CD4-positive, alpha-beta T cell treated with Interferon gamma for 1 hour (primary cell): ENCODE results near the gene DHX9.

ENCODE experiments used
- DNase-seq: peaks from one replicate; pipeline ENCODE4 v3.0.0-alpha.2; 2020

DHX9 gene

DNA sequence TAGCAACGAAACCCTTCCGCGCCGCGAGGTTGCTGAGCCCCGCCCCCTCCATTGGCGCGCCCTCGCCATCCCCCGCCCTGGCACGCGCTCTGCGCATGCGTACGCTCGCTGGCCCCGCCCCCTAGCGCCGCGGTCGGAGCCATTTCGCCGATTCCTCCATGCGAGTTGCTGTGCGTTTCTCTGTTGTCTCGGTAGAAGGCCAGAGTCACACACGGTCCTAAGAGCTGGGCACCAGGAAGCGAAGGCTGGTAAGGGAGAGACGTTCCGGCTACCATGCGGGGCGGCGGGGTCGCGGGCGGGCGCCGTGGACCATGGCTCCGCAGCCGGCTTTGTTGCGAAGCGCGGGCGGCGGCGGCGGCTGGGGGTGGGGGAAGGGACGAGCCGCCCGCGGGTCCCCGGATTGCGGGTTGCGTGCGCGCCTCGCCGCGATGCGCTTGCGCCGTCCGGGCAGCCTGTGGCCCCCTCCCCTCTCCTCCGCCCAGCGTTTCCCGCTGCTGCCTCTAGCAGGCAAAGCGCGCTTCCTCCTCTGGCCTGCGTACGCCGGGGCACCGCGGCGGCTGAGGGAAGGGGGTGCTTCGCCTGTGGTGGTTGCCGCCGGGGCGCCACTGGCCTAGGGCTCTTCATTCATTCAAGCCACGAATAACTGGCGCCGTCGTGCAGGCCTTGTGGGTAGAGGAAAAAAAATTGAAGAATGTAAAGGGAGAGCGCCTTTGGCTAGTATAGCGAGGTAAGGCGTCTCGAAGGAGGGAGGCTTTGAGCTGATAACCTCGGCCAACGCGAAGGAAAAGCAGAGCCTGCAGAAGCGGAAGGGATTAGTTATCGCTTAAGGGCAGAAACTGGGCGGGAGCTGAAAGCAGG, at the start of gene DHX9:
TSS of gene DHX9 (plus strand) at position 139 of the 858 bp plus-strand sequence. CDS start 3,220 bp downstream, outside the sequence.
- DNase-seq: peak; percentile 92

DNA sequence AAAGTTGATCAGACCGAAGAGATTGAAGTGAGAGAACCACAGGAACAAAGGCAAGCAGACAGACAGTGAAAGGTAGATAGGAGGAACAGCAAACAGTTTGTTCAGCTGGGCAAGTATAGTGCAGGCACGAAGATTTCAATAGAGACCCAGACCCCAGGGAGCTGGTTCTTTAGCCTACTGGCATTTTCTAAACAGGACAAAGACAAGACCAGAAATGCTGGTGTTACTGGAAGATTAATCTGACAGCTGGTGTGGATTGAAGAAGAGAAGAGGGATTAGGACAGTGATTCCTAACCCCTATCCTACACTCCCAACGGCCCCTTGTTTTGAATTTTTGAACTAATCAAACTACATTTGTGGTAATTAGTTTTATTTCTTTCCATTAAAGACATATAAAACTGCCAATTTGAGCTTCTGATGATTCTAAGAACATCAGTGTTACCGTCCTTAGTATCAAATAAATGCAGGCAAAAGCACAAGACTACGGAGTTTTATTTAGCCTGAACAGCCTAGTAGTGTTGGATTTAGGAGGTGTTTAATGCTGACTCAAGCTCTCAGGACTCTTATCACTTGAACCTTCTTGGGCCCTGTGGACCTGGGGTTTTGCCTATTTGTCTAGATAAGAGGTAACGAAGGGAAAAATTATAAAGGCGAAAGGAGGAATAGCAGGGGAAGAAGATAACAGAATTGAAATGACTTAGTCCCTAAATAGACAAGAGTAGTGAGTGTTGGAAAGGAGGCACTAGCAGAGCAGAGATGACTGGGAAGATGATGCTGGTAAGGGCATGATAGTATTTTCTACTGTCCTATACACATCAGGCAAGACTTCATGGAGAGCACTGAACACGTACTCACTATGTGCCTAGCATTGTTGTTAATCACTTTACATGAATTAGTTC, 47.6 kb upstream of the DHX9 start:
- DNase-seq: no peak

DNA sequence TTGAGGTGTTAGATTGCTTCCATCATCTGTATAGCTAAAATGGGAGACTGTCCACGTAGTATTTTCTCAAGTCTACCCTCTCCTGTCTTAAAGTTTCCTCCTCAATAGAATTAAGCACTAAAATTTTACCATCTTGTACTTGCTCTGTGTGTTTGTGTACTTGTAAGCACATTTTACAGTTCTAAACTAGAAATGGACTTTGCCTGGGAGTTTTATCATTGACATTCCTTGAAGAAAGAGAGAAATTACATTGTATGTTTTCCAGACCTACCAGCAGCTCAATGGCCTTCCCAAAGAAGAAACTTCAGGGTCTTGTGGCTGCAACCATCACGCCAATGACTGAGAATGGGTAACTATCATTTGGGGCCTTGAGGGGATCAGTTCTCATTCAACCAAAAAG, 45.1 kb upstream of the DHX9 start:
- no peak for DNase-seq

DNA sequence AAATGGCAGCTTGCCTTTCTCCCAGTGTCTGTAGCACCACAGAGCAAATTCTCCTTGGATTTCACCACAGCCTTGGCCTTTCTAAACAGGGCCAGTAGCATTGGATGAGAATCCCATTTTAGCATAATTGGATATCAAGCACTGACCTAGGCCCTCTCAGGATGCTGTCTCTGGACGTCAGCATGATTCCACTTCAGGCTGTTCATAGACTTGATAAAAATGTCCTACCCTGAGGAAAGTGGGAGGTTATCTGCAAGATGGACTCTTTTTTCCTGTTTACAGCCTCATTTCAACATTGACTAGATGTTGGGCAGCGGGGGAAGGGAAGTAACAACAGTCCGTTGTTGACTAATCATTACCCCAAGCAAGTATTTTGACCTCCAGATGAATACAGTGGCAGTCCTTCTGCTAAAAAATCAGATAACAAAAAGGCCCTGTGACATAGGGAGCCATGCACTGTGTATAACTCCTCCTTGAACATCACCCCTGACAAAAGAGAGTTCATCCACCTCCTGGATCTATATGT, 44.4 kb upstream of the DHX9 start:
- peak; percentile 13 for DNase-seq

DNA sequence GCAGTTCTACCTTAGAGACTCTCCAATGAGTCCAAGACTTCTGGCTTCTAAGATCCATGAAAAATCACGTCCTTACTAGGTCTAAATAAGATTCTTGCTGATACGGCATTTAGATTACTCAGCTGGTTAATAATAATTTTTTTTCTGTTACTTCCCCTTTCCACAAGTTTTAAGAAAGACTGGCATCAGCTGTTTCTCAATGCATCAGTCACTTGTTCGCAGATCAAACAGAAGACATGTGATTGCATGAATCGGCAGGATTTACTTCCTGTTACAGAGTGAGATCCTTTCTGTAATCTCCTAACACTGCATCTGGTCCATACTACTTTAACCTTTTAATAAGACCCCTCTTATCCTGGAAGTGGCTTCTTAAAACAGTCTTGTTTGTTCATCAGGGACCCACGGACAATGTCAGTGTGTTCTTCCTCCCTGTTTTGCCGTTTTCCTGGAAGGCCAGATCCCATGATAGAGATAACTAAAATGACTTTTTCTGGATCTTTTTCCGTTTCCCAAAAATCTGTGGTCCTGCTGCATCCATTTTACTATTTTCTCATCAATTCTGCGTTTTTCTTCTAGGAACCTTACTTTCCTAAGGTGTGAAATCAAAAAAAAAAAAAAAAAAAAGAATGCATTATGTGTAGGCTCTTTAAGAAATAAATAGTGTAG, 43.5 kb upstream of the DHX9 start:
- peak; percentile 11 for DNase-seq

DNA sequence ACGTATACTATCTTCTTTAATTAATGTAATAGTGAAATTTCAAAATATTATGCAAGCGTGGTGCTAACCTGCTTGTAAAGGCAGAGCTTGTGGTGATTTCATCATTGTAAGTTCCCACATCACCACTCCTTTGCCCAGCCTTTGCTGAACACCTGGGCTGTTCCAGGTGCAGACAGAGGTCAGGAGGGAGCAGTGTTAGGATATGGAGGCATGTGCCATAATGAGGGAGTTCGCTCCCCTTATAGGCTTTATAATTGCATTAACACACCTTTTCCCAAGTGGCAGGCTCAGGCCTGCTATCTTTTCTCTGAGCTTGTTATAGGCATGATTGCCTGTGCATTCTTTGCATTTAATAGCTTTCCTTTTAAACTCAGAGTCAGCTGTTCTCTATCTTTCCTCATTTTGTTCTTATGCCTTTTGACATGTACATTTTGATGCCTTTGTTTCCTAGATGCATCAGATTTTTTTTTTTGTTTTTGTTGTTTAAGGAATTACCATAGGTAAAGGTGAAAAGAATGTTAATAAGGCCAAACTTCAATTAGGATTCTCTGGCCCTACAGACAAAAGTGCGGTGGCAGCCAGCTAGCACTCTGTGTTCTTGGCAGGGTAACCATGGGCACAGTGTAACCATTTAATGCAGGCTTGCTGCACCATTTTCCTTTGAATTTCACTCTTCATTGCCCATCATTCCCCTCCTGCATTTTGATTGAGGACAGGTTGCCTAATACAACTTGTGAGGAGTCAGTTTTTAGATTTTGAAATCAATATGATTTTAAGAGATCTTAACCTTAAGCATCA, 36.9 kb upstream of the DHX9 start:
- DNase-seq: no peak

DNA sequence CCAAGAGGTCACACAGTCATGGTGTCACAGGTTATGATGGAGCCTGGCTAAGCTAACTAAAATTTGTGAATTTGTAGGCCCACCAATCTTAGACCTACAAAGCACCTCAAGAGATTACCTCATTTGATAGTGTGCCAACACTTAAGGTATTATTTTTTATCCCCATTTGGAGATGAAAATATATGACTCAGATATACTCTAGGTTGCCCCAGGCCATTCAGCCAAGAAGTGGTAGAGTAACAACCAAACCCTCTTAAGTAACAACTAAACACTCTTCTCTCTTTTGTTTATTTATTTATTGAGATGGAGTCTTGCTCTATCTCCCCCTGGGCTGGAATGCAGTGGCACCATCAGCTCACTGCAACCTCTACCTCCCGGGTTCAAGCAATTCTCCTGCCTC, 35.3 kb upstream of the DHX9 start:
- no peak for DNase-seq

DNA sequence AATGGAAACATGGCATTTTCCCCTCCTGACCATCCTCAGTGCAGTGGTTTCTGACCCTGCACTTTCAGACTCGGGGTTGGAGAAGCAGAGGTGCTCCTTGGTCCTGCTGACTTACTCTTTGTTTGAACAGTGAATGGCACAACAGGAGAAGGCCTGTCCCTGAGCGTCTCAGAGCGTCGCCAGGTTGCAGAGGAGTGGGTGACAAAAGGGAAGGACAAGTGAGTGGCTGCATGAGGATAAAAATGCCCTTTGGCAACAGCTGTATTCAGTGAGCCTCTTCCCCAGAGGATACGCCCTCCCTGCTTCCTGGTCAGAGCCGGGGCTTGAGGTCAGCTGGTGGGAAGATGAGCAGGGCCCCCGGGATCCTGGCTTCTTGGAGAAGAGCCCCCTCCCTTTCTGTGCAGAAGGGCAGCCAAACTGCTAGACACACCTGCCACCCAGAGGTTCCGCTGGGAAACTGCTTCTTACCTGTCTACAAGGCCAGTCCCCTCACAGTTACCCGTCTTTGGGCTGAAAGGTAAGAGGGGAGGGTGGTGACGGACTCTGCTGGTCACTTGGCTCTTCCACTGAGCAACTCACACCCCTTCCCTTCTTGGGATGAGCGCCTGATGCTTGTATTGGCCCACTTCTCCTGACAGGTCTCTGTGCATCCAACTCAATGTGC, 33.0 kb upstream of the DHX9 start:
- DNase-seq: no peak

DNA sequence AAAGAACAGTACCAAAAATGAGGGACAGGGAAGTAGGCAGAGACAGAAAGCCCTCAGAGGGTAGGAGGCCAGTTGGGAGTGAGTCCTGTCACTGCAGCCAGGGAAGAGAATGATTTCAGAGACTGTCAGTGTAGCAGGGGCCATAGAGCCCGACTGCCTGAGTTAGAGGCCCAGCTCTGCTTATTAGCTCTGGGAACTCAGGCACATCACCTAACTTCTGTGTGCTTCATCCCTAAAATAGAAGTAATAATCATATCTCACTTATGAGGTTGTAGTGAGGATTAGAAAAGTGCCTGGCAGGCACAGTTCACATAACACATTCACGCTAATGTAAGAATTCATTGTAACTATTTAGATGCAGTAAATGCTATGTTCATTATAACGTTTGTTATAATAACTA, 31.2 kb upstream of the DHX9 start:
- no peak for DNase-seq

DNA sequence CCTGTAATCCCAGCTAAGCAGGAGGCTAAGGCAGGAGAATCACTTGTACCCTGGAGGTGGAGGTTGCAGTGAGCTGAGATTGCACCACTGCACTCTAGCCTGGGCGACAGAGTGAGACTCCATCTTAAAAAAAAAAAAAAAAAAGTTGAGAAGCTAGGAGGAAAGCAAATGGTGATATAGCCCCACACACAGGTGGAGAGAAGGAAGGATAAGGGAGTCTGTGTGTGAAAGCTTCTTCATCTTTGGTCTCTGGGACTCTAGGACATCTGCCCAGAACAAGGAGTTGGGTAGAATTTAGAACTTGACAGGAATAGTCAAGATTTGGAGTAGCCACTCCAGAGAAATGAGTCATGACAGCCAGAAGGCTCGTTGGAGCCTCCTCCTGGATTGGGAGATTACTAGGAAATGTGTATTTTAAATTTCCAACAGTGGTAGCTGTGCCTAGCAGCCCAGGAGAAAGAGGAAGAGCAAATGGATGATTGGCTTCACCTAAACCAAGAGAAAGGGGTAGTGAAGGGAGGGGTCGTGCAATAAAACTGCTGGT, 29.7 kb upstream of the DHX9 start:
- no peak for DNase-seq

DNA sequence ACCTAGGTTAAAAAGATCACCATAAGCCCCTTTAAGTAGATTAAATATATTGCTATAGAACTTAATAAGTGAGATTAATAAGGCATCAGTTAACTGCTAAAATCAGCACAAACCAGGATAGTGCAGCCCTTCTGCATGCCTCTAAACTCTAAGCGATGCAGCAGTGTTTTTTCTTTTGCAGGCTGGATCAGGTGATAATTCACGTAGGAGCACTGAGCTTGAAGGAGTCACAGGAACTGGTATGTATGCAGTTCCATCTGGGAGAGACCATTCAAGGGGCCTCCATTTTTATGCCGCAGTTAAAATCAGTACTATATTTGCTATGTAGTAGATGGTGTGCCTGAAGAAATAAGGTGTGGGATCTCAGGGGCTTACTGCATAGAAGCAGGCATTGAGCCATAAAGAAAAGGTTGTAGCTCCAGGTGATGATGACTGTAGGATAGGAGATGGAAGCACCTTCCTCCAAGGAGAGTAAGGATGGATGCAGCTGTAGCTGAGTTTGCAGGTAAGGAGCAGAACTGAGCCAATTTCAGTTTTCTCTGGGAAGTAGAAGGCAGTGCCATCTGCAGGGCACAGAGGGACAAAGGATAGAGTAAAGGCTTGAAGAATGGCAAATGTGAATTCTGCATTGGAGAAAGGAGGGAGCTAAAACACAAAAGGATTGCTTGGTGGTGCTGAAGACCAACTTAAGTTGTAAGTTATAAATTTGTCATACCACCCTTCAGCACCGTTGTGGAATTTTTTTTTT, 27.0 kb upstream of the DHX9 start:
- no peak for DNase-seq

DNA sequence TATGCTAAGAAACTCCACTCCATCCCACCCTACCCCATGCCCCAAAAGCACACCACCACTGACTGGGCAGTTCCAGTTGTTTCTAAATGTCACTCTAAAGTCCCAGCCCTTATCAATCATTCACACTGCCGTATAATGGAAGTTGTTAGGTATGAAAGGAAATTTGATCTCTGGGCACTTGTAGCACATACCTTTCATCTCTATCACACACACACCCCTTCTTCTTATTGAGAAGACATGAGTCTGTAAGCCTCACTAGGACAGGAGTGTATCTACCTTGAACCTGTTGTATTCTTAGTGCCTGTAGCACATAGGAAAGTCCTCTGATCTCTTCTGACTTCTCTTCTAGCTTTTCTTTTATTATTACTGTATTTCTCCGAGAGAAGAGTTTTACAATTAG, 22.3 kb upstream of the DHX9 start:
- no peak for DNase-seq

DNA sequence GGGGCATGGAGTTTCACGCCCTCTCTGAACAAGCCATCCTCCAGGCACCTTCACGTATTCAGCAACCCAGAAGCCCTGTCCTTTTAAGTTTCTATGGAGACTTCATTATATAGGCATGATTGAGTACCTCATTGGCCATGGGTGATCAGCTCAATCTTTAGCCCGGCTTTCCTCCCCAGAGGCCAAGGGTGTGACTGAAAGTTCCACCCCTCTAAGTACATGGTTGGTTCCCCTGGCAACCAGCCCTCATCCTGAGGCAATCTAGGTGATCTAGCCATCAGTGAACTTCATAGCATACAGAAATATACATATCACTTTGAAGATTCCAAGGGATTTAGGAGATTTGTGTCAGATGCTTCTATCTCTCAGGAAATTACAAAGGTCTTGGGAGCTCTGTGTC, 21.3 kb upstream of the DHX9 start:
- no peak for DNase-seq

DNA sequence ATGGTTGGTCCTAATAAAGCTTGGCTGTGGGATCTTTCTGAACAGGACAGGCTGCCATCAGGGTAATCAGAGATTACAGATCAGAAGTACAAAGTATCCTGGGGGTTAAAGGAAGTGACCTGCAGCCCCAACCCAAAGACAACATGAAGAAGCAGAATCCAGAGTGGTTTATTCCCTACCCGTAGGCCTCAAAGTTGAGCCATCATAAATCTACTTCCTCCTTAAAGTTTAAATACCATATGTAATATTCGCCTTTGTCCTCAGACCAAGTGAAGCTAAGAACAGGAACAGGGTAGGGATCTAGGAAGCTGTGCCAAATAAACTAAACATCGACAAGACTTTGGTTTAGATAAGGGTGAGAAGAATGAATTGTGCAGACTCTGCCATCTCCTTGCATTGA, 15.9 kb upstream of the DHX9 start:
- no peak for DNase-seq

DNA sequence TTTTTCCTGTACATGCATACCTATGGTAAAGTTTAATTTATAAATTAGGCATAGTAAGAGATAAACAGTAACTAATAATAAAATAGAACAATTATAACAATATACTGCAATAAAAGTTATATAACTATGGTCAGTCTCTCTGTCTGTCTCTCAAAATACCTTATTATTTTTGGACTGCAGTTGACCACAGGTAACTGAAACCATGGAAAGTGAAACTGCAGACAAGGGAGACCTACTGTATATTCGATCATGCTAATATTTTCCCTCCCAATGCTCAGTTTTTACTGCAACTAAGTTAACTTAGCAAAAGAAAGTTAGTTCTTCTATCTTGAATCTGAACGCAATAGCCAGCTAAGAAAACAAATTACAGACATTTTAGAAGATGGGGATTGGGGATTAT, 12.3 kb upstream of the DHX9 start:
- no peak for DNase-seq

DNA sequence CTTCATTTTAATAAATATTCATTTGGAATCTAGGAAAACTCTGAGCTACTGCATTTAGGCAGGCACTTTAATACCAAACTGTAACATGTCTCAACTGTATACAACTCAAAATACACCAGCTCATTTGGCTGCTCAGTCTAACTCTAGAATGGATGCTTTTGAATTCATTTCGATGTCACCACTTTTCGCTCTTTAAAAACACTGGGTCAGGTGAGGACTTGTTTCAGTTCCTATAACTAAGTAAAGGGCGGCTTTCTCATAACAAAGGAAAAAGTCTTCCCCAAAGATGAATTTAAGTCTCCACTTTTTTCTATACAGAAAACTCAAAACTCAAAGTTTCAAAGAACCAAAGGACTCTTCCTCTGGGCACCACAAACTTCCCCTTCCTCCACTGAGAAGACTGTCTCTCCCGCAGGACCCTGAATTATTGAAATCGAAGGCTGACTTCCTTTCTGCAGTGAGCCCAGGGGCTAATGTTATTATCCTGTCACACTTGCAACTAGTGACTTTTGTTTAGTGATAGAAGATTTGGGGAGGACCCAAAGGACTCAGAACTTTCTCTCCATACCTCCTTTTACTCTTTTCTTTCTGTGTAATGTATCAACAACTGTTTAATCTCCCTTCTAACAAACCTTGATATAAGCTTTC, 9.7 kb upstream of the DHX9 start:
- no peak for DNase-seq

DNA sequence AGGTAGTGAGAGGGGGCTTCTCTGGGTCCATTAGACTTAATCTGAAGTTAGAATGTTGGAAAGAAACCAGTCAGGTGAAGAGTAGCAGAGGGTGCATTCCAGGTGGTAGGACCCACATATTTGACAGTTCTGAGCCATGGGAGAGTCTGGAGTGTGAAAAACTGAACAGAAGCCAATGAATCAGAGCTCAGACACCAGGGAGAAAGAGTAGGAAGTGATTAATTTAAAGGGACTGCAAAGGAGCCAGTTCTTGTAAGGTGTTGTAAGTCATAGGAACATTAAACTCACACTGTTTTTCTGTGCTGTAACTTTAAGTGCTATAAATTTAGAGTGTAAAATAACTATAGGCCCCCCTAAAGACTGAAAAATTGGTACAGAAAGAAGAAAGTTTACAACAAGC, 5.9 kb upstream of the DHX9 start:
- DNase-seq: no peak

DNA sequence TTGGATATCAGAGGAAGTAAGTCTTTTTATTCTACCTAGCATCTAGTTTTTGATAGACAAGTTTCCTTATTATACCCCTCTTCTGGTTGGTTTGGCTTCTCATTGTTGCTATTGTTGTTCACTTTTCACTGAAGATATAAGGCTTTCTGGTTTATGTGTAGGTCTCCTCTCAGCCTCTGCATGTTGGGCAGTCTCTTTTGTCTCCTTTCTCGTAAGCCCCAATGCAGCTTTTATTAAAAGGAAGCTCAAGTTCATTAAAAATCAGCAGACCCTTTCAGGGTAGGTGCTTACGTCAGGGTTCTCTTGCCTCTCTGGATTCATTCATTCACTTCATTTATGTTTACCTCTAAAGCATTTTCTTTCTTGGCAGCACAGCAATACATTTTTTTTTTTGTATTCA, 4.8 kb upstream of the DHX9 start:
- no peak for DNase-seq

DNA sequence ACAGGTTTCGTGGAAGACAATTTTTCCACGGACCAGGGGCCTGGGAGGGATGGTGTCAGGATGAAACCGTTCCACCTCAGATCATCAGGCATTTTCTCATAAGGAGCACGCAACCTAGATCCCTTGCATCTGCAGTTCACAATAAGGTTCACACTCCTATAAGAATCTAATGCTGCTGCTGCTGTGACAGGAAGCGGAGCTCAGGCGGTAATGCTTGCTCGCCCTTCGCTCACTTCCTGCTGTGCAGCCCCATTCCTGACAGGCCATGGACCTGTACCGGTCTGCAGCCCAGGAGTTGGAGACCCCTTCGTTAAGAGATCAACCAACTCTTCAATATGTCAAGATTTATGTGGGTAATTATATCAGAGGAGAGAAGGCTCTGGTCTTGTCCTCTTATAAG, 3.3 kb upstream of the DHX9 start:
- DNase-seq: no peak

DNA sequence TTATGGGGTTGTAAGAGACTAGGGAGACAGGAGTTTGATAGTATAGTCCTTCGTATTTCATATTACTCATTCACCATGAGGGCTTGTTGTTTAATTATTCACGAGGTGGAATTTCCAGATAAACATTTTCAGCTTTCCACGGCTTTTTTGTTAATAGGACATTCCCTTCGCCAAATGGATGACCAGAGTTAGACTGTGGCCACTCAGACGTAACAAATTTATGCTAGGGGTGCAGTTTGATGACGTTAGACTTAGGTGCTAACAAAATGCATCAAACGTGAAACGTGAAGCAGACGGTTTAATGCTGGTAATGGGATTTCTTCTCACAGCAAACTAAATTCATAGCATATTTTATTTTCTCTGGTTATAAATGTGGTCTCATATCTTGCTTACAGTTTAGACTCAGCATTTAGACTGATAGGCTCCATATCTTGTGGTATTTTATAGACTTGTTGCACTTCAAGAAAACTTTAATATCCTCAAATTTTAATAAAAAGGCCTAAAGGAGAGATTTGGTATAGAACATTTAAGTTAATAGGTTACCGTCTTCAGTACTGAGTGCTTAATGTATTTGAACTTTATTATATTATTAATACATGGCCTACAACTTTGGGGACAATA, 2.3 kb downstream of the DHX9 start:
- no peak for DNase-seq
